IMR-90 (cell line): Measurements from ENCODE around the gene BTAF1. TPM values are rescaled to one million over a fixed set of nuclear protein-coding genes. Genes with fewer than 3 reads are reported as not detected.

ENCODE experiments used
- ATAC-seq: fragments of 200-7000 bp; cut with Tn5 transposase; 2 replicates; pipeline ENCODE4 v1.9.1; 2020; ENCODE audit warnings: low read depth, mild to moderate bottlenecking, moderate library complexity
- BruUV-seq: library from RNA; stranded (reverse); fragments of 400-500 nt; replicated peaks from 2 replicates; lab custom pipeline; 2021; lab: Mats Ljungman, UMichigan
- CTCF ChIA-PET: fragments of 300-600 bp; formaldehyde crosslinking; extraction: SDS; loops from one replicate; lab custom pipeline; 2021; ENCODE audit warnings: antibody characterized with exemption; lab: Yijun Ruan, JAX
- POLR2A ChIA-PET: fragments of 300-600 bp; sonication (Branson Sonifier 250); formaldehyde crosslinking; loops from one replicate; lab custom pipeline; 2022; ENCODE audit warnings: antibody characterized with exemption; ENCODE audit not compliant: unreplicated experiment; lab: Charles Lee
- DNase-seq: peaks from one replicate; pipeline ENCODE4 v3.0.0; 2013
- H2AFZ ChIP-seq: replicated peaks from 2 replicates; pipeline ENCODE3; 2013; ENCODE audit warnings: low read length, mild to moderate bottlenecking; ENCODE audit not compliant: poor library complexity
- H2AK5ac ChIP-seq: 2 replicates; pipeline ENCODE4 v1.6.1; 2013; ENCODE audit warnings: low read depth, low read length, inconsistent platforms
- H2AK9ac ChIP-seq: replicated peaks from 2 replicates; pipeline ENCODE3; 2013; ENCODE audit warnings: mild to moderate bottlenecking, low read depth, low read length, moderate library complexity; ENCODE audit not compliant: poor library complexity
- H2BK120ac ChIP-seq: 2 replicates; pipeline ENCODE4 v1.6.1; 2013; ENCODE audit warnings: low read depth, low read length, inconsistent platforms
- H2BK15ac ChIP-seq: 3 replicates; pipeline ENCODE4 v1.6.1; 2013; ENCODE audit warnings: low read depth, low read length, inconsistent platforms
- H2BK20ac ChIP-seq: 2 replicates; pipeline ENCODE4 v1.6.1; 2013; ENCODE audit warnings: low read depth, mild to moderate bottlenecking, inconsistent platforms, low read length, moderate library complexity
- H2BK5ac ChIP-seq: 2 replicates; pipeline ENCODE4 v1.6.1; 2013; ENCODE audit warnings: mild to moderate bottlenecking, low read depth, low read length, inconsistent platforms; ENCODE audit not compliant: poor library complexity, severe bottlenecking
- H3K14ac ChIP-seq: replicated peaks from 2 replicates; pipeline ENCODE4 v1.6.1; 2013; ENCODE audit warnings: low read depth, low read length, inconsistent platforms
- H3K18ac ChIP-seq: 2 replicates; pipeline ENCODE4 v1.6.1; 2013; ENCODE audit warnings: low read depth, low read length, control low read depth
- H3K23ac ChIP-seq: 2 replicates; pipeline ENCODE4 v1.6.1; 2013; ENCODE audit warnings: low read depth, low read length, inconsistent platforms
- H3K27ac ChIP-seq: 2 replicates; pipeline ENCODE4 v1.5.1; 2013; ENCODE audit warnings: mild to moderate bottlenecking, control low read depth, low read length; ENCODE audit not compliant: insufficient read depth
- H3K27me3 ChIP-seq: 2 replicates; pipeline ENCODE4 v1.6.1; 2013; ENCODE audit warnings: low read length; ENCODE audit not compliant: control insufficient read depth, insufficient read depth
- H3K36me3 ChIP-seq: 2 replicates; pipeline ENCODE4 v1.6.1; 2013; ENCODE audit warnings: low read length, mixed read lengths; ENCODE audit not compliant: control insufficient read depth, insufficient read depth
- H3K4ac ChIP-seq: 2 replicates; pipeline ENCODE4 v1.6.1; 2013; ENCODE audit warnings: low read depth, low read length, inconsistent platforms
- H3K4me1 ChIP-seq: 2 replicates; pipeline ENCODE4 v1.6.1; 2013; ENCODE audit warnings: low read length, mixed read lengths; ENCODE audit not compliant: control insufficient read depth, insufficient read depth
- H3K4me2 ChIP-seq: 2 replicates; pipeline ENCODE4 v1.6.1; 2013; ENCODE audit warnings: low read depth, mild to moderate bottlenecking, control low read depth, low read length, moderate library complexity
- H3K4me3 ChIP-seq: 2 replicates; pipeline ENCODE4 v1.5.1; 2013; ENCODE audit warnings: low read depth, mild to moderate bottlenecking, control low read depth, low read length, moderate library complexity; ENCODE audit not compliant: insufficient read depth
- H3K56ac ChIP-seq: 2 replicates; pipeline ENCODE4 v1.6.1; 2013; ENCODE audit warnings: low read length, inconsistent platforms; ENCODE audit not compliant: insufficient read depth; ENCODE audit errors: extremely low read depth
- H3K79me1 ChIP-seq, 2 experiments: 2 replicates each; pipeline ENCODE4 v1.6.1; 2013; ENCODE audit warnings: low read length in 2 of 2, inconsistent platforms in 1 of 2, low read depth in 1 of 2
- H3K9ac ChIP-seq: 2 replicates; pipeline ENCODE4 v1.6.1; 2013; ENCODE audit warnings: low read depth, low read length, control low read depth
- H3K9me1 ChIP-seq: 2 replicates; pipeline ENCODE4 v1.6.1; 2013; ENCODE audit warnings: low read length, inconsistent platforms; ENCODE audit not compliant: insufficient read depth
- H3K9me3 ChIP-seq: 2 replicates; pipeline ENCODE4 v1.6.1; 2013; ENCODE audit warnings: low read length; ENCODE audit not compliant: control insufficient read depth, insufficient read depth
- H4K20me1 ChIP-seq: 2 replicates; pipeline ENCODE4 v1.6.1; 2013; ENCODE audit warnings: low read length, inconsistent platforms; ENCODE audit not compliant: insufficient read depth
- H4K5ac ChIP-seq: 2 replicates; pipeline ENCODE4 v1.6.1; 2013; ENCODE audit warnings: mild to moderate bottlenecking, low read depth, low read length, control low read depth
- H4K8ac ChIP-seq, 2 experiments: 2 replicates each; pipeline ENCODE4 v1.6.1; 2013; ENCODE audit warnings: low read depth in 2 of 2, low read length in 2 of 2, control low read depth in 1 of 2, inconsistent platforms in 1 of 2
- H4K91ac ChIP-seq: 2 replicates; pipeline ENCODE4 v1.6.1; 2013; ENCODE audit warnings: low read depth, low read length, inconsistent platforms; ENCODE audit not compliant: insufficient read depth
- CEBPB ChIP-seq: IDR thresholded peaks from 2 replicates; pipeline ENCODE4 v1.6.1; 2012; ENCODE audit warnings: low read depth, low read length, improper control_type of control experiment
- MXI1 ChIP-seq: IDR thresholded peaks from 2 replicates; pipeline ENCODE4 v1.6.1; 2012; ENCODE audit warnings: low read depth, mild to moderate bottlenecking, low read length, moderate library complexity, borderline replicate concordance
- SMC3 ChIP-seq: fragments of 150-350 bp; IDR thresholded peaks from 2 replicates; pipeline ENCODE4 v1.6.1; 2016; ENCODE audit warnings: low read depth, mild to moderate bottlenecking, antibody characterized with exemption, low read length, moderate library complexity
- WGBS, 2 experiments: methylation state at CpG; one replicate each; pipeline versions ENCODE4 v1.1.5 to v1.1.7; 2013; ENCODE audit warnings: missing lambda C conversion rate in 2 of 2; ENCODE audit not compliant: insufficient read length in 1 of 2; ENCODE audit errors: extremely low coverage in 2 of 2; 5-methylcytosine and 5-hydroxymethylcytosine counted together
- dilution Hi-C: fragments of 300-500 bp; cut with HindIII; formaldehyde crosslinking; loops from one replicate; pipeline ENCODE4 v1.14.3; 2018; ENCODE audit warnings: low sequenced_read_pairs; ENCODE audit not compliant: unreplicated experiment
- in situ Hi-C: fragments of 300-500 bp; cut with MboI; formaldehyde crosslinking; loops from 3 replicates; pipeline ENCODE4 v1.14.3; 2019; ENCODE audit warnings: low sequenced_read_pairs, inconsistent platforms, mixed read lengths
- intact Hi-C: fragments of 100-400 bp; cut with micrococcal nuclease; formaldehyde crosslinking; loops from 2 replicates; pipeline ENCODE4 v1.10.0; 2022
- polyA plus RNA-seq, 3 experiments: library from polyadenylated mRNA; depleted of rRNA; stranded (reverse); fragments of >200 nt; gene quantifications; 2 replicates each; pipeline ENCODE4 v1.2.3, GENCODE V29; 2012; ENCODE audit warnings: low replicate concordance in 1 of 3
- total RNA-seq: library from RNA; depleted of rRNA; stranded (reverse); fragments of >200 nt; gene quantifications from 2 replicates; pipeline ENCODE4 v1.2.3, GENCODE V29; 2012
- TF ChIP-seq, protein P1 (sequence below): conservative IDR thresholded peaks from 2 replicates; pipeline ENCODE4 v1.5.1; 2012; ENCODE audit warnings: mild to moderate bottlenecking, low read depth, low read length, improper control_type of control experiment

BTAF1 gene
- total and polyA plus RNA-seq, 2 of the 4 experiments (the other 2 are of a cell fraction): 15.0 to 42.3 TPM

DNA sequence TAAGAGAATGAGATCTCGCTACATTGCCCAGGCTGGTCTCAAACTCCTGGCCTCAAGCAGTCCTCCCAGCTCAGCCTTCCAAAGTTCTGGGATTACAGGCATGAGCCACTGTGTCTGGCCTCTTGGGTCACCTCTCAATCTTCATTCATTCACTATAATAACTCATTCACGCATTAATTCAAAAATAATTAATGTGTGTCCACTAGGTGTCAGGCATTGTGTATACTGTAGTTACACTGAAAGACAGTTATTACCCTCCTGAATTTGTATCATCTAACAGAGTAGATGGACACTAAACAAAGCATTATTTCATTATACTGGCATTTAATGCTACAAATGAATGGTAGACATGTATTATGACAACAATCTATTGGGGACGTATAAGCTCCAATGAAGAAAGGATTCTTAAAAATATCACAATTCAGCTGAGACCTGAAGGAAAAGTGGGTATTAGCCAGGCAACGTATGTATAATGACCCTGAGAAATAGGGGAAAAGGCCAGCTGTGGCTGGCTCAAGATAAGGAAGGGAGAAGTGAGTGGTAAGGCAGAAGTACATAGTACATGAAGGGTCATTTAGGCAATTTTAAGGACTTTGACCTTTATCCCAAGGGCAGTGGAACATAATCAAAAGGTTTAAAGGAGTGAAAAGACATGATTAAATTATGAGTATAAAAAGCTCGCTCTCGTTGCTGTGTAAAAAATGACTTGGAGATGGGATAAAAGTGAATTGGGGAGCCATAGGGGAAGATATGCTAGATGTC lies 150.7 kb downstream of the BTAF1 start:
- CTCF ChIA-PET: interaction anchor here (0.6 to 0.9 kb wide), 2 partner anchors 14 to 43 kb away, joined by 3 to 4 read pairs; no protein-coding TSS in a partner anchor
- H2AFZ ChIP-seq: no peak overlapping the region
- no peaks in the 10 kb centered on the region for H4K20me1 ChIP-seq
- H3K27ac ChIP-seq: no peak overlapping the region
- H2AK5ac ChIP-seq: no peak overlapping the region
- H3K4me1 ChIP-seq: peaks cover 1% of the 10 kb centered on the region; the same call in 1 of the 2 replicates
- H3K79me1 ChIP-seq: no peaks in the 10 kb centered on the region
- no peak overlapping the region for H3K4me3 ChIP-seq
- H3K56ac ChIP-seq: no peak overlapping the region
- H2BK120ac ChIP-seq: no peak overlapping the region
- H3K23ac ChIP-seq: no peak overlapping the region
- no peak overlapping the region for H3K4ac ChIP-seq
- H4K5ac ChIP-seq: no peak overlapping the region
- intact Hi-C loops: no loop called here
- H3K27me3 ChIP-seq: no peaks in the 10 kb centered on the region
- peak; percentile 40 for ATAC-seq
- H3K36me3 ChIP-seq: no peaks in the 10 kb centered on the region
- no peak for TF ChIP-seq CEBPB
- no peak for TF ChIP-seq MXI1
- TF ChIP-seq, protein P1, sequence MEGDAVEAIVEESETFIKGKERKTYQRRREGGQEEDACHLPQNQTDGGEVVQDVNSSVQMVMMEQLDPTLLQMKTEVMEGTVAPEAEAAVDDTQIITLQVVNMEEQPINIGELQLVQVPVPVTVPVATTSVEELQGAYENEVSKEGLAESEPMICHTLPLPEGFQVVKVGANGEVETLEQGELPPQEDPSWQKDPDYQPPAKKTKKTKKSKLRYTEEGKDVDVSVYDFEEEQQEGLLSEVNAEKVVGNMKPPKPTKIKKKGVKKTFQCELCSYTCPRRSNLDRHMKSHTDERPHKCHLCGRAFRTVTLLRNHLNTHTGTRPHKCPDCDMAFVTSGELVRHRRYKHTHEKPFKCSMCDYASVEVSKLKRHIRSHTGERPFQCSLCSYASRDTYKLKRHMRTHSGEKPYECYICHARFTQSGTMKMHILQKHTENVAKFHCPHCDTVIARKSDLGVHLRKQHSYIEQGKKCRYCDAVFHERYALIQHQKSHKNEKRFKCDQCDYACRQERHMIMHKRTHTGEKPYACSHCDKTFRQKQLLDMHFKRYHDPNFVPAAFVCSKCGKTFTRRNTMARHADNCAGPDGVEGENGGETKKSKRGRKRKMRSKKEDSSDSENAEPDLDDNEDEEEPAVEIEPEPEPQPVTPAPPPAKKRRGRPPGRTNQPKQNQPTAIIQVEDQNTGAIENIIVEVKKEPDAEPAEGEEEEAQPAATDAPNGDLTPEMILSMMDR: peak; percentile 29; the same call in 1 of the 2 replicates
- TF ChIP-seq SMC3: no peak
- H2BK15ac ChIP-seq: no peak overlapping the region
- H3K9me1 ChIP-seq: peaks cover 2% of the 10 kb centered on the region; the same call in 1 of the 2 replicates
- H3K9ac ChIP-seq: no peak overlapping the region
- no peak overlapping the region for H3K14ac ChIP-seq
- H3K4me2 ChIP-seq: no peak overlapping the region
- no peak overlapping the region for H4K91ac ChIP-seq
- WGBS, 2 experiments: 78% methylated on average over 1 of the region's 6 CpGs; no CpG with 5 or more reads in 1 of the 2 experiments
- peak; percentile 6 for DNase-seq
- H2AK9ac ChIP-seq: no peak overlapping the region
- in situ Hi-C loops: no loop called here
- POLR2A ChIA-PET: no interaction called here
- no peak overlapping the region for H4K8ac ChIP-seq
- no peak overlapping the region for H3K18ac ChIP-seq
- no TSS peak for BruUV-seq
- H2BK5ac ChIP-seq: no peak overlapping the region
- no peaks in the 10 kb centered on the region for H3K9me3 ChIP-seq
- no peak overlapping the region for H2BK20ac ChIP-seq
- dilution Hi-C loops: no loop called here
